MM.1S (cell line): ENCODE data around the gene FAAP100.

Experiments used
- DNase-seq: peaks from one replicate; pipeline ENCODE4 v3.0.0-alpha.2; 2015
- H2AFZ ChIP-seq: fragments of 300-600 bp; sonication (generic); 2 replicates; pipeline ENCODE4 v1.6.0; 2016; ENCODE audit warnings: antibody characterized with exemption, low read length
- H3F3A ChIP-seq: fragments of 300-600 bp; sonication (generic); 2 replicates; pipeline ENCODE4 v1.6.1; 2016; ENCODE audit warnings: mild to moderate bottlenecking, antibody characterized with exemption, low read length, moderate library complexity, mixed read lengths; ENCODE audit not compliant: insufficient read depth
- H3K27ac ChIP-seq: fragments of 300-600 bp; sonication (generic); 2 replicates; pipeline ENCODE4 v1.5.1; 2016; ENCODE audit warnings: mild to moderate bottlenecking, low read length
- H3K27me3 ChIP-seq: fragments of 300-600 bp; sonication (generic); replicated peaks from 2 replicates; pipeline ENCODE4 v1.6.0; 2016; ENCODE audit warnings: low read length; ENCODE audit not compliant: insufficient read depth
- H3K36me3 ChIP-seq: fragments of 300-600 bp; sonication (generic); replicated peaks from 2 replicates; pipeline ENCODE4 v1.6.1; 2016; ENCODE audit warnings: mild to moderate bottlenecking, low read length, mixed read lengths; ENCODE audit not compliant: insufficient read depth
- H3K4me1 ChIP-seq: fragments of 300-600 bp; sonication (generic); 2 replicates; pipeline ENCODE4 v1.6.1; 2016; ENCODE audit warnings: low read length, mixed read lengths
- H3K4me2 ChIP-seq: fragments of 300-600 bp; sonication (generic); 2 replicates; pipeline ENCODE4 v1.6.0; 2016; ENCODE audit warnings: low read depth, low read length
- H3K4me3 ChIP-seq: fragments of 300-600 bp; sonication (generic); 2 replicates; pipeline ENCODE4 v1.5.1; 2016; ENCODE audit warnings: low read length, mixed read lengths
- H3K79me2 ChIP-seq: fragments of 300-600 bp; sonication (generic); 2 replicates; pipeline ENCODE4 v1.6.1; 2016; ENCODE audit warnings: mixed run types, low read length, mixed read lengths
- H3K9ac ChIP-seq: fragments of 300-600 bp; sonication (generic); 2 replicates; pipeline ENCODE4 v1.6.1; 2016; ENCODE audit warnings: low read length, mixed read lengths
- H3K9me2 ChIP-seq: fragments of 300-600 bp; sonication (generic); replicated peaks from 2 replicates; pipeline ENCODE4 v1.6.1; 2016; ENCODE audit warnings: mild to moderate bottlenecking, low read length, mixed read lengths; ENCODE audit not compliant: insufficient read depth
- H3K9me3 ChIP-seq: fragments of 300-600 bp; sonication (generic); replicated peaks from 2 replicates; pipeline ENCODE4 v1.6.1; 2016; ENCODE audit warnings: mild to moderate bottlenecking, low read length, mixed read lengths; ENCODE audit not compliant: insufficient read depth
- H4K20me1 ChIP-seq: fragments of 300-600 bp; sonication (generic); 2 replicates; pipeline ENCODE4 v1.6.1; 2016; ENCODE audit warnings: mild to moderate bottlenecking, low read length, moderate library complexity, mixed read lengths; ENCODE audit not compliant: insufficient read depth
- EZH2 ChIP-seq: fragments of 300-600 bp; sonication (generic); optimal IDR thresholded peaks from 2 replicates; pipeline ENCODE3; 2017; ENCODE audit warnings: low read depth, mild to moderate bottlenecking, antibody characterized with exemption, low read length, mixed read lengths
- EZH2phosphoT487 ChIP-seq: fragments of 300-600 bp; sonication (generic); IDR thresholded peaks from 2 replicates; pipeline ENCODE4 v1.6.1; 2018; ENCODE audit warnings: antibody characterized with exemption, low read length
- TF ChIP-seq, protein P1 (sequence below): fragments of 300-600 bp; sonication (generic); IDR thresholded peaks from 2 replicates; pipeline ENCODE4 v1.5.1; 2016; ENCODE audit warnings: antibody characterized with exemption, low read length, mixed read lengths

FAAP100 gene

DNA sequence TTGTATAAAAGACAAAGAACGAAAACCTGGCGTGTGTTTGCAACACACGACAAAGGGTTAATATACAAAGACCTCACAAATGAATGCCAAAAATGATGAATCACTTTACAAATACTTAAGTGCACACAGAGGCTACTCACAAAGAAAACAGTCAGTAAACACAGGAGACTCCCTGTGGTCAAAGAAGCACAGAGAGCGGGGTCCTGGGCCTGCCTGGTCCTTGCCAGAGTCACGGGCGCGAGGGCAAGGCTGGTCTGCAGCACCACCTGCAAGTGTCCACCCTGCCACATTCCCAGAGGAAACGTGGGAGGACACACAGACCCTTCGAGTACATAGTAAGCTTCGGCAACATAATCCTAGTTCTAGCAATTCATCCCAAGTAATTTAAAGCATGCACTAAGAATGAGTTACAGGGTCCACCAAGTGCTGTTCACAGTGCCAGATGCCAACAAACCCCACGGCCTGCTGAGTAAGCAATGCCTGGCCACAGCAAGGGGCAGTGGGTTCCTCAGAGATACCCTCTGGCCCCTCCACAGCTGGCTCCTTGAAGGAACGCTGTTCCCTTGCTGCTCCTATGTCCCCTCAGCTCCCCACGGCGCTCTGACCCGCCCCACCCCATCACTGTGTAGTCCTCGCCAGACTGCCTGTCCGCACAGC lies 24.6 kb upstream of the FAAP100 start:
- Histone ChIP-seq H3K36me3 (no peaks in the 10 kb centered on the region), H2AFZ (no peak overlapping the region), H3K9ac (no peak overlapping the region), H3K79me2 (peaks cover 54% of the 10 kb centered on the region), H3K27me3 (no peaks in the 10 kb centered on the region), H3K9me2 (no peaks in the 10 kb centered on the region), H3F3A (no peaks in the 10 kb centered on the region), H3K27ac (no peak overlapping the region), H3K4me1 (no peaks in the 10 kb centered on the region), H3K4me2 (no peak overlapping the region), H3K9me3 (no peaks in the 10 kb centered on the region), H4K20me1 (no peaks in the 10 kb centered on the region), H3K4me3 (no peak overlapping the region)
- TF ChIP-seq EZH2: no peak
- TF ChIP-seq, protein P1, sequence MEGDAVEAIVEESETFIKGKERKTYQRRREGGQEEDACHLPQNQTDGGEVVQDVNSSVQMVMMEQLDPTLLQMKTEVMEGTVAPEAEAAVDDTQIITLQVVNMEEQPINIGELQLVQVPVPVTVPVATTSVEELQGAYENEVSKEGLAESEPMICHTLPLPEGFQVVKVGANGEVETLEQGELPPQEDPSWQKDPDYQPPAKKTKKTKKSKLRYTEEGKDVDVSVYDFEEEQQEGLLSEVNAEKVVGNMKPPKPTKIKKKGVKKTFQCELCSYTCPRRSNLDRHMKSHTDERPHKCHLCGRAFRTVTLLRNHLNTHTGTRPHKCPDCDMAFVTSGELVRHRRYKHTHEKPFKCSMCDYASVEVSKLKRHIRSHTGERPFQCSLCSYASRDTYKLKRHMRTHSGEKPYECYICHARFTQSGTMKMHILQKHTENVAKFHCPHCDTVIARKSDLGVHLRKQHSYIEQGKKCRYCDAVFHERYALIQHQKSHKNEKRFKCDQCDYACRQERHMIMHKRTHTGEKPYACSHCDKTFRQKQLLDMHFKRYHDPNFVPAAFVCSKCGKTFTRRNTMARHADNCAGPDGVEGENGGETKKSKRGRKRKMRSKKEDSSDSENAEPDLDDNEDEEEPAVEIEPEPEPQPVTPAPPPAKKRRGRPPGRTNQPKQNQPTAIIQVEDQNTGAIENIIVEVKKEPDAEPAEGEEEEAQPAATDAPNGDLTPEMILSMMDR: no peak
- no peak for TF ChIP-seq EZH2phosphoT487
- DNase-seq: no peak

DNA sequence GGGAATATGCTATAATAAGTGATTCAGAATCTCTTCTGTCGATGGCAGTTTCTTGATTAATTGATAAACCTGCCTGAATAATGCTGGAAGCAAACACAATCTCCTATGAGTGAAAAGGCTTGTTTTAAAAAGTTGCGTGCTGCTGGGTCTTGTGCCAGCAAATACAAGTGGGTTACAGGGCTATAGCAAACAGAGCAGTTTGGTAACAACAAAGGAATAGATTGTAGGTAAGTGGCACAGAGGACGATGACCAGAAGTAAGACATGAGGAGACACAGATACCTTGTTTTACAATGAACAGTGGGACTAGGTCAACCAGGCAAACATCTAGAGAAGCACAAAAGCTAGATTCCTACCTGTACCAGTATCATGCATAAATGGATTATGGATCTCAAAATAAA lies 23.7 kb upstream of the FAAP100 start:
- DNase-seq: no peak
- Histone ChIP-seq H3K9me3 (no peaks in the 10 kb centered on the region), H3F3A (no peaks in the 10 kb centered on the region), H4K20me1 (no peaks in the 10 kb centered on the region), H3K36me3 (no peaks in the 10 kb centered on the region), H3K9ac (no peak overlapping the region), H3K4me1 (no peaks in the 10 kb centered on the region), H3K27ac (no peak overlapping the region), H3K9me2 (no peaks in the 10 kb centered on the region), H3K27me3 (no peaks in the 10 kb centered on the region), H3K4me3 (no peak overlapping the region), H3K79me2 (peaks cover 49% of the 10 kb centered on the region), H3K4me2 (no peak overlapping the region), H2AFZ (no peak overlapping the region)
- no peak for TF ChIP-seq EZH2phosphoT487
- TF ChIP-seq, protein P1: no peak
- no peak for TF ChIP-seq EZH2

DNA sequence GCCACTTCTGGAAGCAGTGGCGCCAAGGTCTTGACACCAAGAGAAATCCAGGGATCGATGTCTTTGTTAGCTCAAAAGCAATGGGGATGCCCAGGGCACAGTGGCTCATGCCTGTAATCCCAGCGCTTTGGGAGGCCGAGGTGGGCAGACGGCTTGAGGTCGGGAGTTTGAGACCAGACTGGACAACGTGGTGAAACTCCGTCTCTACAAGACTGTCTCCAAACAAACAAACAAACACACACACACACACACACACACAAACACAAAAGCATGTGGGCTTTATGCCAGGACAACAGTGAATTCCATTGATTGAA lies 22.4 kb upstream of the FAAP100 start:
- Histone ChIP-seq H3K4me2 (no peak overlapping the region), H3K79me2 (peaks cover 36% of the 10 kb centered on the region), H3F3A (no peaks in the 10 kb centered on the region), H3K9me3 (no peaks in the 10 kb centered on the region), H3K27ac (no peak overlapping the region), H3K27me3 (no peaks in the 10 kb centered on the region), H3K36me3 (0 out of 2 replicates have a peak, but pooled peaks cover 5% of the 10 kb centered on the region), H2AFZ (no peak overlapping the region), H3K9ac (no peak overlapping the region), H3K4me3 (no peak overlapping the region), H4K20me1 (no peaks in the 10 kb centered on the region), H3K9me2 (no peaks in the 10 kb centered on the region), H3K4me1 (no peaks in the 10 kb centered on the region)
- TF ChIP-seq EZH2phosphoT487 (no peak), EZH2 (no peak)
- TF ChIP-seq, protein P1: no peak
- DNase-seq: no peak
